Mucosa of descending colon (tissue), 3 donors: ENCODE results near the gene LMTK3. TPM values are rescaled to one million over a fixed set of nuclear protein-coding genes. Genes with fewer than 3 reads are reported as not detected.

Source experiments
- ATAC-seq: fragments of 200-7000 bp; cut with Tn5 transposase; one replicate; pipeline ENCODE4 v1.9.1; 2020; ENCODE audit warnings: mild to moderate bottlenecking, moderate library complexity
- DNase-seq, 3 donors: peaks; one replicate each; pipeline ENCODE4 v3.0.0-alpha.2; 2020
- H3K36me3 ChIP-seq: fragments of 200-600 bp; one replicate; pipeline ENCODE4 v1.8.0; 2021; ENCODE audit warnings: low read depth, mild to moderate bottlenecking
- H3K4me1 ChIP-seq: fragments of 200-600 bp; one replicate; pipeline ENCODE4 v1.8.0; 2021; ENCODE audit warnings: low read depth, mild to moderate bottlenecking
- H3K4me3 ChIP-seq: fragments of 200-600 bp; one replicate; pipeline ENCODE4 v1.8.0; 2021; ENCODE audit warnings: mild to moderate bottlenecking
- H3K9me3 ChIP-seq: fragments of 200-600 bp; one replicate; pipeline ENCODE4 v1.8.0; 2021; ENCODE audit warnings: mild to moderate bottlenecking
- intact Hi-C, 2 donors: fragments of 100-400 bp; cut with DNase I in 1 of 2; cut with micrococcal nuclease in 1 of 2; formaldehyde crosslinking; loops; one replicate each; pipeline versions ENCODE4 v1.11.0 to v1.11.1; 2022; cut with DNase I, micrococcal nuclease
- total RNA-seq, 3 donors: library from RNA; stranded (reverse); fragmentation: NEBNext Ultra II Directional in 2 of 3; extraction: Animal tissue kit (Norgen Biotek cat#: 25700) in 2 of 3; gene quantifications; one replicate each; pipeline versions ENCODE4 v1.2.1 to v1.2.4, GENCODE V29; 2021 to 2023
- TF ChIP-seq, protein P1 (sequence below): fragments of 200-600 bp; IDR thresholded peaks from one replicate; pipeline ENCODE4 v1.8.0; 2022; ENCODE audit warnings: antibody characterized with exemption, mild to moderate bottlenecking
- donor health status: DM: no; HTN: no; CAD: no; lungs with moderate emphysema.
- donor health status: DM: no; HTN: no; CAD: no.
- donor health status: DM: no; HTN: yes; CAD: no.

LMTK3 gene
- total RNA-seq, 3 donors from 2014 or later, result 0.48 to 2.6 (median 1.3) TPM

DNA sequence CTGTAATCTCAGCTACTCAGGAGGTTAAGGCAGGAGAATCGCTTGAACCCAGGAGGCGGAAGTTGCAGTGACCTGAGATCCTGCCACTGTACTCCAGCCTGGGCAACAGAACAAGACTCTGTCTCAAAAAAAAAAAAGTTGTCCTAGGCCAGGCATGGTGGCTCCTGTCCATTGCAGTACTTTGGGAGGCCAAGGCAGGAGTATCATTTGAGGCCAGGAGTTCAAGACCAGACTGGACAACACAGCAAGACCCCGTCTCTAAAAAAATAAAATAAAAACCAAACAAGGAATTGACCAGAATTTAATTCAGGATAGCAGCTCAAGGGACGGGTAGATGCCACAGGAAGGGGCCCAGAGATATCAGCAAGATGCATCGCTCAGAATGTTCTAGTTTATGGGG, 45.2 kb upstream of the LMTK3 start:
- DNase-seq (no peak), ATAC-seq (no peak)
- Histone ChIP-seq H3K4me1 (peaks cover 17% of the 10 kb centered on the region), H3K4me3 (no peak overlapping the region), H3K36me3 (no peaks in the 10 kb centered on the region), H3K9me3 (no peaks in the 10 kb centered on the region)
- intact Hi-C loops, result no loop called here
- TF ChIP-seq, protein P1, sequence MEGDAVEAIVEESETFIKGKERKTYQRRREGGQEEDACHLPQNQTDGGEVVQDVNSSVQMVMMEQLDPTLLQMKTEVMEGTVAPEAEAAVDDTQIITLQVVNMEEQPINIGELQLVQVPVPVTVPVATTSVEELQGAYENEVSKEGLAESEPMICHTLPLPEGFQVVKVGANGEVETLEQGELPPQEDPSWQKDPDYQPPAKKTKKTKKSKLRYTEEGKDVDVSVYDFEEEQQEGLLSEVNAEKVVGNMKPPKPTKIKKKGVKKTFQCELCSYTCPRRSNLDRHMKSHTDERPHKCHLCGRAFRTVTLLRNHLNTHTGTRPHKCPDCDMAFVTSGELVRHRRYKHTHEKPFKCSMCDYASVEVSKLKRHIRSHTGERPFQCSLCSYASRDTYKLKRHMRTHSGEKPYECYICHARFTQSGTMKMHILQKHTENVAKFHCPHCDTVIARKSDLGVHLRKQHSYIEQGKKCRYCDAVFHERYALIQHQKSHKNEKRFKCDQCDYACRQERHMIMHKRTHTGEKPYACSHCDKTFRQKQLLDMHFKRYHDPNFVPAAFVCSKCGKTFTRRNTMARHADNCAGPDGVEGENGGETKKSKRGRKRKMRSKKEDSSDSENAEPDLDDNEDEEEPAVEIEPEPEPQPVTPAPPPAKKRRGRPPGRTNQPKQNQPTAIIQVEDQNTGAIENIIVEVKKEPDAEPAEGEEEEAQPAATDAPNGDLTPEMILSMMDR, result no peak

DNA sequence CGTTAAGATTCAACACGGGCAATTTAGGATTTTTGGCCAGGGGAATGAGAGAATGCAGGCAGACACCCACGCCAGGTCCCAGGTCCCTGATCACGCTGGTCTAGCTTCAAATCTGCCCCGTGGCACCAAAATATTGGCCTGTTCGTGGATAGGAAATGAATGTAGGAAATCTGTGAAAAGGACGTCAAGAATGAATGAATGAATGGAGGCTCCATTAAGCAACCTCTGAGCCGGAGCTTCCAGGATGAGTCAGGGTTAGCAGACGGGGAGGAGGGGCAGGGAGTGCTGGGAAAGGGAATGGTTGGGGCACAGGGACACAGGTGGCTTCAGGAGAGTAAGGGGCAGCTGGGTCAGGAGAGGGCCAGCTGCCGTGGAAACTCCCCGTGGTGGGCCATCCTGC, 44.5 kb upstream of the LMTK3 start:
- ATAC-seq (peak; percentile 32), DNase-seq (peak in 1 of 3 donors; percentile 47)
- no peaks in the 10 kb centered on the region for H3K36me3 ChIP-seq
- H3K4me3 ChIP-seq, result no peak overlapping the region
- H3K4me1 ChIP-seq, result peaks cover 24% of the 10 kb centered on the region
- intact Hi-C loops, result no loop called here
- TF ChIP-seq, protein P1, result no peak
- no peaks in the 10 kb centered on the region for H3K9me3 ChIP-seq

DNA sequence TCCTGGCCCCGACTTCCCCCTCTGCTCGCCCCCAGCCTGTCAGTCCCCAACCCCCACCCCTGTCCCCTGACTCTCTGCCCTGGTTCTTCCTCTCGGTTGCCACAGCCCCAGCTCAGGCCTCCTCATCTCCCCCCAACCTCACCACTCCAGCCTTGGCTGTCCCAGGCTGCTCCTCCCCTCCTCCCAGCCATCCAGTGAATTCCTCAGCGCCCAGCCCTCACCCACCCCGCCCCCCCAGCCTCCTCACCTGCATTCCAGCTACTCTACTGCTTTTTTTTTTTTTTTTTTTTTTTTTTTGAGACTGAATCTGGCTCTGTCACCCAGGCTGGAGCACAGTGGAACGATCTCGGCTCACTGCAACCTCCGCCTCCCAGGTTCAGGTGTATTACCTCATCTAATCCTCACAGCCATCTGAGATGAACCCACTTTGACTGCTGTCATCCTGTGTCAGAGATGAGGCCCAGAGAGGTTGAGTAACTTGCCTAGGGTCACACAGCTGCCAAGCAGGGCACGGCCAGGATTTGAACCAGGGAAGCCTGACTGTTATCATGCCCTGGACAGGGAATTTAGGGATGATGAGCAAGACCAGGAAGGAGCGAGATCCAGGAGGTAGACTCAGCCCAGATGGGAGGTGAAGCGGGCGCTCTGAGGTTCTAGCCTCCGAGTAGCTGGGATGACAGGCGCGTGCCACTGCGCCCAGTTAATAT, 42.9 kb upstream of the LMTK3 start:
- H3K4me3 ChIP-seq, result no peak overlapping the region
- TF ChIP-seq, protein P1, result no peak
- no peak for DNase-seq
- no peaks in the 10 kb centered on the region for H3K9me3 ChIP-seq
- peaks cover 25% of the 10 kb centered on the region for H3K4me1 ChIP-seq
- intact Hi-C loops, result no loop called here
- ATAC-seq, result no peak
- no peaks in the 10 kb centered on the region for H3K36me3 ChIP-seq

DNA sequence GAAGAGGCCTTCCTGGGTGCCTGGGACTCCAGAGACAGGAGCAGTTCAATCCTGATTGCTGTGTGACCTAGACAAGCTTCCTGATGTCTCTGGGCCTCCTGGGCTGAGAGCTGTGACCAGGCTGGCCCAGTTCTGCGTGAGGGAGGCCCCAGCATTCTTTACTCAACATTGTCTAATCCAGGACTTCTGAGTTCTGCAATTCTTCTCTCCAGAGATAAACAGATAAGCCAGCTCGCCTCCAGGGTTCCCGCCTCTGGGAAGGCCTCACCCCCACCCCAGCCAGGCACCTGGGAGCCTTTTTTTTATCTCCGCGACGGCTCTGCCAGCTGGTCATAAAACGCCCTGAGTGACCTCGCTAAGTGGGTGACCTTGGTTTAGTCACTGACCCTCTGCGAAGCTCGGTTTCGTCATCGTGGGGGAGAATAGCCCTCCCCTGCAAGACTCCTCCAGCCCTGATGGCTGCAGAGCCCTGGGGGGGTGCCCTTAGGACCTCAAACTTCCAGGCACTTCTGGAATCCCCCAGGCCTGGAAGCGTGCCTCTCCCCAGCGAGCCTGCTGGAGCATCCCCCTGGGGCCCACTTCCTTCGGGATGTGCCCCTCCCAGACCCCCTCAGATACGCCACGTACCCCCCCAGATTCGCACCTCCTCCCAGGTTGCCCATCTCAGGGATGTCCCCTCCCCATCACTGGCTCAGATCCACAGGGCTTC, 42.2 kb upstream of the LMTK3 start:
- Histone ChIP-seq H3K9me3 (no peaks in the 10 kb centered on the region), H3K36me3 (no peaks in the 10 kb centered on the region), H3K4me1 (peaks cover 23% of the 10 kb centered on the region), H3K4me3 (no peak overlapping the region)
- intact Hi-C loops, result no loop called here
- DNase-seq, result peak in 2 of 3 donors; percentile 44 to 53
- no peak for ATAC-seq
- TF ChIP-seq, protein P1, result no peak

DNA sequence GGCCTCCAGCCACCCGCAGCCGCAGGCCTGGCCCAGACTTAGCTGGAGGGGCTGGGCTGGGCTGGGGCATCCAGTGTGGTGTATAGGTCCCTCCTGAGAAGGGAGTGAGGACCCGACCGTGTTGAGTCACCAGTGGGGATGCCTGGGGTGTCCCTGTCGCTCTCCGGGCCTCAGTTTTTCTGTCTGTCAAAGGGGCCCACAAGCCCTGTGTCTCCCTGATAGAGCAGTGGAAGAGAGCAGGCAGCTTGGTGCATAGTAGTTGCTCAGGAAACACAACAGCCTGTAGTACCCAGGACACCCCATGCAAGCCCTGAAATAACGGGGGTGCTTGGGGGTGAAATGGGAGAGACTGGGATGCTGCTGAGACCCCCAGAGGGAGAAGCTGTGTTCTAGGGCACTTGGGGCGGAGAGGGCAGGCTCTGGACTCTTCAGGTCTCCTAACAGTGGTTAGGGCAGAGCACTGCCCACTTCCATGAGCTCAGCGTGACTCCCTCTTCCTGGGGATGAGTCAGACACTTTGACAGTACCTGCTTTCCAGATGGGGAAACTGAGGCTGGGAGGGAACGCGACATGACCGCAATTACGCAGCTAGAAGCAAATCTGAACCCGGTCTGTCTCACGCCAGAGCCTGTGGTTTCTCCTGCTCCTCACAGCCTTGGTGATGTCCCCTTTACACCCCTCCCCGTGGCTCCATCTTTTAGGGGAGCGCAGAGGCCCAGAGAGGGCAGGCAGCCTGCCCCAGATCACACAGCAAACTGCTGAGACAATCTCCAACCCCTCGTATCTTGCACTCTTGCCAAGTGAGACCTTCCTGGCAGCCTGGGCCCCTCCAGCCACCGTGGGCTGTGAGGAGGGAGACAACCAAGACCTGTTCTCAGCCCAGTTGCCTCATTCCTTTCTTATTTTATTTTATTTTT, 41.0 kb upstream of the LMTK3 start:
- Histone ChIP-seq H3K36me3 (no peaks in the 10 kb centered on the region), H3K4me3 (no peak overlapping the region), H3K4me1 (peaks cover 20% of the 10 kb centered on the region), H3K9me3 (no peaks in the 10 kb centered on the region)
- ATAC-seq (peak; percentile 17), DNase-seq (peak in 1 of 3 donors; percentile 38)
- intact Hi-C loops, result no loop called here
- TF ChIP-seq, protein P1, result no peak
